Amniotic epithelial cell (primary cell): Measurements from ENCODE around the gene LBR.
A peak's percentile ranks its signal among the peaks of the same experiment; 100 is the strongest.

ENCODE experiments used
- DNase-seq: peaks from one replicate; pipeline ENCODE4 v3.0.0-alpha.2; 2010; ENCODE audit warnings: low read depth

Gene LBR

GRCh38 chr1:225445639-225446594 lies 18.1 kb upstream of the LBR start:
- DNase-seq, result no peak

DNA sequence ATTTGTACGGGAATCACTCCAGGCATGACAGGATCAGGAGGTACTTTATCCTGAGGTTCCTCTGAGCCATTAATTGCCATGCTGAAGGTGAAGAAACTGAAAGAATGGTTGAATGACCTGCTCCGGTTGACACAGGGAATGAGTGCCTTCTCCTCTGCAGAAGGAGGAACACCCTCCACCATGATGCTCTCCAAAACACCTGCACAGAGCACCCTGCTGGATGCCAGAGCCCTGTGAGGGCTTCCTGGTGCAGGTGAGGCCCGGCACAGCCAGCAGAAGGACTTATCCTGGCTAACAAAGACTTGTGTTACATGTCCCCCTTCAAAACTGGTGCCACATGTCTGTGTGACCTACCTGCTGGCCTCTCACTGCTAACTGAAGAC lies 14.3 kb upstream of the LBR start:
- no peak for DNase-seq

GRCh38 chr1:225441314-225442122 lies 13.7 kb upstream of the LBR start:
- DNase-seq, result no peak

GRCh38 chr1:225440380-225441221 lies 12.8 kb upstream of the LBR start:
- DNase-seq, result no peak

GRCh38 chr1:225437710-225438437 lies 10.0 kb upstream of the LBR start:
- peak; percentile 32 for DNase-seq

DNA sequence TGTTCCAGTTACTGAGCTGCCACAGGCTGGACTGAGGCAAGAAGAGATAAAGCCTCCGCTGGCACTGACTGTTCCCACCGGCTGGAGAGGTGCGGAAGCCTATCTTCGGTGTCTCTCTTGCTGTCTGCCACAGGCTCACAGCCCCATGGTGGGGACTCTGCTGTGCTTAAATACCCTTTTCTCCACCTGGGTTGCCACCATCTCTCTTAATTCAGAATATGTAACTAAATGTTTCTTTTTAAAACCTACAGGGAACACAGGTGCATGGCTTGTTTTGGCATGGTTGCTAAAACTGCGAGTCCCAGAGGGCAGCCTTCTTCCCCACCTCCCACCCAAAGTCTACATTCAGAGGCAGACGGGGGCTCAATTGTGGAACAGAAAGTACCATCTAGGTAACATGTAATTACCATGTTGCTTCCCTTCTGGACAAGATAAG lies 8.1 kb upstream of the LBR start:
- DNase-seq, result no peak

GRCh38 chr1:225435487-225435886 lies 7.6 kb upstream of the LBR start:
- DNase-seq, result no peak

- DNase-seq, result no peak
These were observed 7.2 kb upstream of the LBR start for GRCh38 chr1:225435076-225435475.

DNA sequence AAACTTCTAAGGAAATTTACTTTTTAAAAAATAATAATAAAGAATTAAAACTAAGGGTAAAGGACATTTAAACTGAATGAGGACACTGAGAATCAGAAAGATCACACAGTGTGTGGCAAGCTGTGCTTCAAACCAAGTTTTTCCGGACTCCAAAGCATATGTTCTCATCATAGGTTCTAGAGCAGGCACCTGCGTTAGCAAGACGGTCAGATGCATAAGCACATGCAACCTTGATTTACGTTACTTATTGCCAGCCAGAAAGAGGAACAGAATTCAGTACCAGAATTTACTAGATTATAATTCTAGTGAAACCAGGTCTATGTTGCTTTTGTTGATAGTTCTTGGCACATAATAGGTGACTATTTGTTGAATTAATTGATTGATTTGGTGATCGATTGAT lies 6.2 kb upstream of the LBR start:
- no peak for DNase-seq

DNA sequence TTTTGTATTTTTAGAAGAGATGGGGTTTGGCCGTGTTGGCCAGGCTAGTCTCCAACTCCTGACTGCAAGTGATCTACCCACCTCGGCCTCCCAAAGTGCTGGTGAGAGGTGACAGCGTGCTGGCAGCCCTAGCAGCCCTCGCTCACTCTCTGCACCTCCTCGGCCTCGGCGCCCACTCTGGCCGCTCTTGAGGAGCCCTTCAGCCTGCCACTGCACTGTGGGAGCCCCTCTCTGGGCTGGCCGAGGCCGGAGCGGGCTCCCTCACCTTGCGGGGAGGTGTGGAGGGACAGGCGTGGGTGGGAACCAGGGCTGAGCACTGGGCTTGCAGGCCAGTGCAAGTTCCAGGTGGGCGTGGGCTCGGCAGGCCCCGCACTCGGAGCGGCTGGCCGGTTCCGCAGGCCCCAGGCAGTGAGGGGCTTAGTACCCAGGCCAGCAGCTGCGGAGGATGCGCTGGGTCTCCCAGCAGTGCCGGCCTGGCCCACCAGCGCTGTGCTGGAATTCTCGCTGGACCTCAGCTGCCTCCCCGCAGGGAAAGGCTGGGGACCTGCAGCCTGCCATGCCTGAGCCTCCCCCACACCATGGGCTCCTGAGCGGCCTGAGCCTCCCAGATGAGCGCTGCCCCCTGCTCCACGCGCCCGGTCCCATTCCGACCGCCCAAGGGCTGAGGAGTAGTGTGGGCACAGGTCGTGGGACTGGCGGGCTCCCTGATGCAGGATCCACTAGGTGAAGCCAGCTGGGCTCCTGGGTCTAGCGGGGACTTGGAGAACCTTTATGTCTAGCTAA lies 3.4 kb upstream of the LBR start:
- DNase-seq, result no peak

- DNase-seq, result no peak
These were observed 2.5 kb upstream of the LBR start for GRCh38 chr1:225430301-225430700.

GRCh38 chr1:225428881-225429455 lies 1.1 kb upstream of the LBR start:
- no peak for DNase-seq

GRCh38 chr1:225428068-225428880 lies 436 bp upstream of the LBR start:
- peak; percentile 83 for DNase-seq

DNA sequence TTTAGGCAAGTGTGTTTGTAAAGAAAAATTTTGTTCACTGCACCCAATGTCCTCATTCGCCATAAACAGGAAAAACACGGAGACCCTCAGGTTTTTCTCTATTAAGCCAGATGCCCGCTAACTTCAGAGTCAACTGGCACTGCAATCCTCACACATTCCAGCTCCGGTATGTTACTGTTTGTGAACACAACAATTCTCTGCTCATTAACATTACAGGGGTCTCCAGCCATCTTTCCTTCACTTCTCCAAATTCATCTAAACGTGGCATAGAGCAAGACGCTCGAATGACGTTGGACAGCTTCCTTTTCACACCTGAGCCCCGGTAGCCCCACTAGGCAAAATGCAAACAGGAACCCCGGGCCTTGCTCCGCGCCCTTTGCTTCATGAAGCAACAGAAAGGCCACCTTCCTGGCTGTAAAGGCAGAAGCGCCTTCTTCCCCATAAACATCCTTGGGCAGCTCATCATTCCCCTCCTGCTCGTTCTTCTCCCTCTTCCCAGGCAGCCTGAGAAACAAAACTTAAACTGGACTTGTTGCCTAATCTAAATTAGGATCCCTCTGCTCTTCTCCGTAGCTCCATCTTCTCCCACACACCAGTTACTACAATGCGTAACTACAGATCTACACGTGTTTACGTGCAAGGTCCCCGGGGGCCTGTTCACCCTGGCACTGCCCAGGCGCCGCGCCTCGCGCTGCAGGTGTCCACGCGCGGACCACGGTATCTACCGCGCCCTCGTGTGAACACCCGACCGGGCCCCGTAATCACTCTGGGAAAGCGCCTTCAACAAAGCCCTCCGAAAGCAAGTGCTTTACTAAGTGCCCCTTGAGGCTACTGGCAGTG lies 1.2 kb downstream of the LBR start:
- peak; percentile 36 for DNase-seq

- peak; percentile 23 for DNase-seq
These were observed 2.5 kb downstream of the LBR start for GRCh38 chr1:225425201-225425786.

- DNase-seq, result peak; percentile 43
These were observed 3.2 kb downstream of the LBR start for GRCh38 chr1:225424562-225425200.

DNA sequence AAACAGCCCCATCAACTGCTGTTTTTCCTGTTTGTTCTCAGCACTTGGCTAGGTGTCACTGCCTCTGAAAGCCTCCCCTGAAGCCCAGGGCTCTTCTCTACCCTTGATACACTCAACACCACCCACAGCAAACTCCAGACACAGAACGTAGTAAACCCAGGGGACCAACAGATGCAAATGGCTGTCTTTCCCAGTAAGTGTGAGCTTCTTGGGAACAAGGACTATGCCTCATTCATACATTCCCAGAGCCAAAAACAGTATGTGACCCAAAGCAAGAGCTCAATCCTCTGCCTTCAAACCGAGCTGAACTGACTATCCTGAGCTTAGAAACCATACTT lies 4.4 kb downstream of the LBR start:
- no peak for DNase-seq
